Measurements from ENCODE around the gene IL3RA.
"Not testable (repeated sequence)": the region's sequence is repeated elsewhere in the genome, so short reads cannot be mapped to it uniquely, and the experiment has no call there.

IL3RA gene

GRCh38 chrX:1426321-1426720, 89.7 kb downstream of the IL3RA start:
- not testable (repeated sequence) for DNase-seq

- DNase-seq = no peak
Measured at GRCh38 chrX:1427756-1428155, 91.2 kb downstream of the IL3RA start.

DNA sequence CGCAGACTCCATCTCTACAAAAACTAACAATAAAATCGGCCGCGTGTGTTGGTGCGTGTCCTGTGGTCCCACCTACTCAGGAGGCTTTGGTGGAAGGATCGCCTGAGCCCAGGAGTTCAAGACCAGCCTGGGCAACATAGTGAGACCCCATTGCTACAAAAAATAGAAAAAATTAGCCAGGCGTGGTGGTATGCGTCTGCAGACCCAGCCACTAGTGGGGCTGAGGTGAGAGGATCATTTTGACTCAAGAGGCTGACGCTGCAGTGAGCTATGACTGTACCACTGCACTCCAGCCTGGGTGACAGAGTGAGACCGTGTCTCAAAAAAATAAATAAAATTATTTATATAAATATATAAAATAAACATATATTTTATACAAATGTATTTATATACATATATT, 93.9 kb downstream of the IL3RA start:
- no peak for DNase-seq

Data from GDM1 (cell line).